Measurements from ENCODE around the gene AKAP8L. TPM values are rescaled to one million over a fixed set of nuclear protein-coding genes. Genes with fewer than 3 reads are reported as not detected.

The AKAP8L gene
- polyA plus RNA-seq, 1 of the 3 experiments (the other 2 are of a cell fraction) = 44.7 TPM

DNA sequence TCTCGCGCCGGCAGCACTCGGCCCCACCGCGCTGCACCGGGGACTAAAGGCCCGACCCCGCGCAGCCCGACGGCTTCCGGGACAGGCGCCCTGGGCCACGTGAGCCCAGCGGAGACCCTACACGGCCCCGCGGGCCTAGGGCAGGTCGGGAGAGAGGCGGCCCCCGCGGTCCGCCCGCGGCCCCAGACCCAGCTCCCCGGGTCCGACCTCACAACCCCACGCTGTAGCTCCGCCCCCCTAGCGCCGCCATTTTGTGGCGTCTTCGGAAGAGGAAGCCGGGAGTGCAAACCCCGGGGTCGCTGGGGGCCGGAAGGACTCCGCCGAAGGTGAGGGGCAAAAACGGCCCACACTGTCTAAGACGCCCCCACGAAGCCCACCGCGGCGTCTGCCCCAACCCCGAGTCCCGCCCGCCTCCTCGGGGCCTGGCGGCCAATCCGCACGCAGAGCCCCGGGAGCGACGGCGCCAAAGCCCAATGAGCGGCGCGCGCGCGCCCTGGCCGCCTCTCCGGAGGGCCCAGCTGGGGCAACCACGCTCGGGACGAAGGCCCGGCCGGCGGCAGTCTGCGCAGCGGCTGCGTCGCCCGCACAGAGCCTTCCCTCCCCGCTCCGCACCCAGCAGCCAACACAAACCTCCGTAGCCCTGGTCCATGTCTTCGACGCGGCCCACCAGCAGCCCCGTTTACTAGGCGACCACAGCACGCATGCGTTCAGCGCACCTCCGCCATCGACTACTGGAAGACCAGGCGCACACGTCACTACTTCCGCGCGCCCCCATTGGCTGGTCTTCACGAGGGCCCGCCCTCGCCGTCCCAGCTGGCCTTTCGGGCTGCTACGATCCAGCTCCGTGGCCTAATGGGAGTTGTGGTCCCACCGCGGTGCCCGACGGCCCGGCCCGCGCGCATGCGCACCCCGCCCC lies 39.4 kb downstream of the AKAP8L start, which contains the start of gene AKAP8 (continued):
- TF ChIP-seq, protein P1, sequence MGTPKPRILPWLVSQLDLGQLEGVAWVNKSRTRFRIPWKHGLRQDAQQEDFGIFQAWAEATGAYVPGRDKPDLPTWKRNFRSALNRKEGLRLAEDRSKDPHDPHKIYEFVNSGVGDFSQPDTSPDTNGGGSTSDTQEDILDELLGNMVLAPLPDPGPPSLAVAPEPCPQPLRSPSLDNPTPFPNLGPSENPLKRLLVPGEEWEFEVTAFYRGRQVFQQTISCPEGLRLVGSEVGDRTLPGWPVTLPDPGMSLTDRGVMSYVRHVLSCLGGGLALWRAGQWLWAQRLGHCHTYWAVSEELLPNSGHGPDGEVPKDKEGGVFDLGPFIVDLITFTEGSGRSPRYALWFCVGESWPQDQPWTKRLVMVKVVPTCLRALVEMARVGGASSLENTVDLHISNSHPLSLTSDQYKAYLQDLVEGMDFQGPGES (IDR thresholded peaks at IDR 0.05; ENCODE audit: low read depth, low read length) = peak; percentile 29; the same call in 1 of the 2 replicates
- TF ChIP-seq GATA2 (CRISPR knock-in tag; IDR thresholded peaks at IDR 0.05) (no peak), GABPA (IDR thresholded peaks at IDR 0.05; ENCODE audit: low read depth) (peak; percentile 74), RFX5 (IDR thresholded peaks at IDR 0.05; ENCODE audit: low read length) (peak; percentile 84), NFIC (IDR thresholded peaks at IDR 0.05; ENCODE audit: borderline replicate concordance) (no peak), TAF1 (IDR thresholded peaks at IDR 0.05; ENCODE audit: borderline replicate concordance, low read depth, low read length) (peak; percentile 45; the same call in 1 of the 2 replicates), NRF1 (IDR thresholded peaks at IDR 0.05; ENCODE audit: low read depth, low read length) (peak; percentile 80), SMC3 (IDR thresholded peaks at IDR 0.05; ENCODE audit: low read depth, low read length) (no peak)
- TF ChIP-seq, protein P2, sequence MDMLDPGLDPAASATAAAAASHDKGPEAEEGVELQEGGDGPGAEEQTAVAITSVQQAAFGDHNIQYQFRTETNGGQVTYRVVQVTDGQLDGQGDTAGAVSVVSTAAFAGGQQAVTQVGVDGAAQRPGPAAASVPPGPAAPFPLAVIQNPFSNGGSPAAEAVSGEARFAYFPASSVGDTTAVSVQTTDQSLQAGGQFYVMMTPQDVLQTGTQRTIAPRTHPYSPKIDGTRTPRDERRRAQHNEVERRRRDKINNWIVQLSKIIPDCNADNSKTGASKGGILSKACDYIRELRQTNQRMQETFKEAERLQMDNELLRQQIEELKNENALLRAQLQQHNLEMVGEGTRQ (IDR thresholded peaks at IDR 0.05; ENCODE audit: borderline replicate concordance, low read depth, low read length) = no peak
- TF ChIP-seq, protein P3, sequence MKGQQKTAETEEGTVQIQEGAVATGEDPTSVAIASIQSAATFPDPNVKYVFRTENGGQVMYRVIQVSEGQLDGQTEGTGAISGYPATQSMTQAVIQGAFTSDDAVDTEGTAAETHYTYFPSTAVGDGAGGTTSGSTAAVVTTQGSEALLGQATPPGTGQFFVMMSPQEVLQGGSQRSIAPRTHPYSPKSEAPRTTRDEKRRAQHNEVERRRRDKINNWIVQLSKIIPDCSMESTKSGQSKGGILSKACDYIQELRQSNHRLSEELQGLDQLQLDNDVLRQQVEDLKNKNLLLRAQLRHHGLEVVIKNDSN (IDR thresholded peaks at IDR 0.05; ENCODE audit: borderline replicate concordance, low read depth) = no peak

DNA sequence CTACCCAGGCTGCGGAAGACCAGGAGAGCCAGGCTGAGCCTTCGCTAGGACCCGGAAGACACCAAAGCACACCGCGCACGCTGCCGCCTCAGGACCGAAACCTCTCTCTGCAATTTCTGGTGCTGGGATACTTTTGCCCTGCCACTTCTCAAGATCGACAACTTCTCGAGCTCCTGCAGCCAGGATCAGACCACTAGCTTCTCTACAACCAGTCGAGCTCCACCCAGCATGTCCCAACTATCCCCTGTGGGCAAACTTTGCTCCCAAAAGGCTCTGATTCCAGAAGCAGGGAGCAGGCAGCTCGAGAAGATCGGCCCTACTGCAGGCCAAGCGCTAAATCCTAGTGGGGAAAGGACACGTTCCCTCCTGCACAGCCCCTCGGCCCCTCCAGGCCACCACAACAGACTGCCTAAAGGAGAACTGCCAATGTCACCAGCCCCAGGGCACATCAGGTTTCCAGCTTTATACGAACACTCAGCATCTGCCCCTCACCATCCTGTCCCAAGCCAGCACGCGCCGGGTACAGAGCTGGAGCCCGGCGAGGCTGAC lies 40.2 kb downstream of the AKAP8L start:
- Histone ChIP-seq H3K36me3 (replicated peaks in 1 of 2; ENCODE audit: control insufficient read depth in 1 of 2, insufficient read depth in 2 of 2, low read length in 1 of 2) (peaks cover 10 to 12% of the 10 kb centered on the region in 2 experiments), H3F3A (replicated peaks; ENCODE audit: insufficient read depth) (peaks cover 22% of the 10 kb centered on the region), H3K4me2 (peak overlapping the region; percentile 84), H3K27me3 (ENCODE audit: insufficient read depth) (no peaks in the 10 kb centered on the region), H3K4me3 (ENCODE audit: low read depth in 2 of 2, low read length in 1 of 2) (peak overlapping the region; percentile 84 to 91), H3K79me2 (ENCODE audit: insufficient read depth) (peaks cover 60% of the 10 kb centered on the region), H3K9me3 (no peaks in the 10 kb centered on the region), H3K27ac (ENCODE audit: low read depth in 2 of 2, low read length in 1 of 2) (peak overlapping the region; percentile 88 to 93), H4K20me1 (ENCODE audit: insufficient read depth) (peaks cover 50% of the 10 kb centered on the region), H2AFZ (ENCODE audit: low read depth) (0 out of 2 replicates have a peak overlapping the region, but pooled peaks have one; percentile 16), H3K9ac (peak overlapping the region; percentile 97), H3K9me2 (no peaks in the 10 kb centered on the region), H3K4me1 (ENCODE audit: control insufficient read depth in 1 of 2, insufficient read depth in 2 of 2, low read depth in 1 of 2, low read length in 1 of 2) (peaks cover 9 to 32% of the 10 kb centered on the region in 2 experiments; a peak in 3 of 4 replicates)
- ChIA-PET CTCF (interaction anchor here (0.8 to 2.1 kb wide), 7 partner anchors 40 to 224 kb away, joined by 3 to 14 read pairs (median 5); partner anchors contain the start of gene AKAP8L), POLR2A (interaction anchor here (0.5 to 3.0 kb wide), 13 partner anchors 20 to 274 kb away, joined by 3 to 15 read pairs (median 4); partner anchors contain the start of gene AKAP8L)
- WGBS (ENCODE audit: low lambda C conversion rate) = under 1% methylated on average over 12 of the region's 22 CpGs
- DNase-seq = peak; percentile 62
- TF ChIP-seq, protein P4, sequence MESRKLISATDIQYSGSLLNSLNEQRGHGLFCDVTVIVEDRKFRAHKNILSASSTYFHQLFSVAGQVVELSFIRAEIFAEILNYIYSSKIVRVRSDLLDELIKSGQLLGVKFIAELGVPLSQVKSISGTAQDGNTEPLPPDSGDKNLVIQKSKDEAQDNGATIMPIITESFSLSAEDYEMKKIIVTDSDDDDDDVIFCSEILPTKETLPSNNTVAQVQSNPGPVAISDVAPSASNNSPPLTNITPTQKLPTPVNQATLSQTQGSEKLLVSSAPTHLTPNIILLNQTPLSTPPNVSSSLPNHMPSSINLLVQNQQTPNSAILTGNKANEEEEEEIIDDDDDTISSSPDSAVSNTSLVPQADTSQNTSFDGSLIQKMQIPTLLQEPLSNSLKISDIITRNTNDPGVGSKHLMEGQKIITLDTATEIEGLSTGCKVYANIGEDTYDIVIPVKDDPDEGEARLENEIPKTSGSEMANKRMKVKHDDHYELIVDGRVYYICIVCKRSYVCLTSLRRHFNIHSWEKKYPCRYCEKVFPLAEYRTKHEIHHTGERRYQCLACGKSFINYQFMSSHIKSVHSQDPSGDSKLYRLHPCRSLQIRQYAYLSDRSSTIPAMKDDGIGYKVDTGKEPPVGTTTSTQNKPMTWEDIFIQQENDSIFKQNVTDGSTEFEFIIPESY (IDR thresholded peaks at IDR 0.05; ENCODE audit: borderline replicate concordance, low read depth) = no peak
- TF ChIP-seq, protein P5, sequence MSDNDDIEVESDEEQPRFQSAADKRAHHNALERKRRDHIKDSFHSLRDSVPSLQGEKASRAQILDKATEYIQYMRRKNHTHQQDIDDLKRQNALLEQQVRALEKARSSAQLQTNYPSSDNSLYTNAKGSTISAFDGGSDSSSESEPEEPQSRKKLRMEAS (IDR thresholded peaks at IDR 0.05; ENCODE audit: low read depth) = peak; percentile 61; the same call in 1 of the 2 replicates
- TF ChIP-seq RXRA (IDR thresholded peaks at IDR 0.05; ENCODE audit: borderline replicate concordance, low read depth) (no peak), TEAD4 (IDR thresholded peaks at IDR 0.05; ENCODE audit: borderline replicate concordance, insufficient read depth) (no peak), FOXJ3 (CRISPR knock-in tag; IDR thresholded peaks at IDR 0.05) (no peak), EZH2phosphoT487 (IDR thresholded peaks at IDR 0.05; ENCODE audit: borderline replicate concordance, low read depth) (no peak), RCOR1 (IDR thresholded peaks at IDR 0.05; ENCODE audit: low read length) (no peak), RAD21 (IDR thresholded peaks at IDR 0.05; ENCODE audit: low read length) (no peak), GABPA (IDR thresholded peaks at IDR 0.05; ENCODE audit: low read depth) (no peak), EP300 (IDR thresholded peaks at IDR 0.05; ENCODE audit: borderline replicate concordance in 1 of 2, low read depth in 1 of 2, low read length in 1 of 2) (no peak), TAF1 (IDR thresholded peaks at IDR 0.05; ENCODE audit: borderline replicate concordance, low read depth, low read length) (no peak)
- TF ChIP-seq, protein P6, sequence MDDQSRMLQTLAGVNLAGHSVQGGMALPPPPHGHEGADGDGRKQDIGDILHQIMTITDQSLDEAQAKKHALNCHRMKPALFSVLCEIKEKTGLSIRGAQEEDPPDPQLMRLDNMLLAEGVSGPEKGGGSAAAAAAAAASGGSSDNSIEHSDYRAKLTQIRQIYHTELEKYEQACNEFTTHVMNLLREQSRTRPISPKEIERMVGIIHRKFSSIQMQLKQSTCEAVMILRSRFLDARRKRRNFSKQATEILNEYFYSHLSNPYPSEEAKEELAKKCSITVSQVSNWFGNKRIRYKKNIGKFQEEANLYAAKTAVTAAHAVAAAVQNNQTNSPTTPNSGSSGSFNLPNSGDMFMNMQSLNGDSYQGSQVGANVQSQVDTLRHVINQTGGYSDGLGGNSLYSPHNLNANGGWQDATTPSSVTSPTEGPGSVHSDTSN (IDR thresholded peaks at IDR 0.05) = no peak
- TF ChIP-seq, protein P1 (IDR thresholded peaks at IDR 0.05; ENCODE audit: low read depth, low read length) = no peak

All from SK-N-SH (cell line).